ENCODE data around the gene DHRS12.

DNA sequence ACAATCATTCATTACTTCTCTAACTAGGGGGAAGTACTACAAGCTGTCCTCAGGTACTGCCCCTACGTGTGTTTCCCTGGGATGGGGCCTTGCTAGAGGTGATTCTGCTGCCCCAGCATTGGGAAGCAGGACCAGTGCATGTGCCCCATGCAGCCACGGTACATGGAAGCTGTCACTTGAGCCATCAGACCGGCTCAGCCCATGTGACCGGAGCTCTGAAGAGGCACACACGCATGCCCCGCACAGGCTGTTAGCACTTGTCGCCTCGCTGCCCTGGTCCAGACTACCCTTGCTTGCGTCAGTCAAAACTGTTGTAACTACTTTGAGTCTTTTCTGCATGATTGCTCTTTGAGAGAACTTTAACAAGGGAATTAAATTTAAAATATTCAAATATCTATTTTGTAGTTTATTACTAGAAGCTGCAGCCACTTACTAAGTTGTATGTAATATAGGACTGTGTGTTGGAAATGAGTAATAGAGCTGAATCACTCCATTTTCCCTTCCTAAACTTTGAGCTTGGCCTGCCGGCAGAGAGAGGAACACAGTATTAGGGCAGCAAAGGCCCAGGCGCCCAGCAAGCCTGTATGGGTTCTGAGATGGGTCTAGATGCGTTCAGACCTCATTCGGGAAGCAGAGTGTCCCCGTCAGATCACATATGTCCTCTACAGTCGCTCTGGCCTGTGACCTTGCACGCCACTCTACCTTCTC, 42.2 kb downstream of the DHRS12 start:
- TF ChIP-seq, protein P1, sequence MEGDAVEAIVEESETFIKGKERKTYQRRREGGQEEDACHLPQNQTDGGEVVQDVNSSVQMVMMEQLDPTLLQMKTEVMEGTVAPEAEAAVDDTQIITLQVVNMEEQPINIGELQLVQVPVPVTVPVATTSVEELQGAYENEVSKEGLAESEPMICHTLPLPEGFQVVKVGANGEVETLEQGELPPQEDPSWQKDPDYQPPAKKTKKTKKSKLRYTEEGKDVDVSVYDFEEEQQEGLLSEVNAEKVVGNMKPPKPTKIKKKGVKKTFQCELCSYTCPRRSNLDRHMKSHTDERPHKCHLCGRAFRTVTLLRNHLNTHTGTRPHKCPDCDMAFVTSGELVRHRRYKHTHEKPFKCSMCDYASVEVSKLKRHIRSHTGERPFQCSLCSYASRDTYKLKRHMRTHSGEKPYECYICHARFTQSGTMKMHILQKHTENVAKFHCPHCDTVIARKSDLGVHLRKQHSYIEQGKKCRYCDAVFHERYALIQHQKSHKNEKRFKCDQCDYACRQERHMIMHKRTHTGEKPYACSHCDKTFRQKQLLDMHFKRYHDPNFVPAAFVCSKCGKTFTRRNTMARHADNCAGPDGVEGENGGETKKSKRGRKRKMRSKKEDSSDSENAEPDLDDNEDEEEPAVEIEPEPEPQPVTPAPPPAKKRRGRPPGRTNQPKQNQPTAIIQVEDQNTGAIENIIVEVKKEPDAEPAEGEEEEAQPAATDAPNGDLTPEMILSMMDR (conservative IDR thresholded peaks at IDR 0.05; ENCODE audit: low read depth, low read length): no peak
- no peak for TF ChIP-seq EZH2 (IDR thresholded peaks at IDR 0.05; ENCODE audit: low read length, unreplicated experiment)
